Natural killer cell (primary cell): ENCODE results near the gene NSUN6. TPM values are rescaled to one million over a fixed set of nuclear protein-coding genes. Genes with fewer than 3 reads are reported as not detected.

ENCODE experiments used
- ATAC-seq, 3 donors: fragments of 150-1000 bp in 2 of 3; fragments of 200-7000 bp in 1 of 3; cut with Tn5 transposase; 1 replicate in 1 of 3; 2 replicates in 2 of 3; pipeline ENCODE4 v1.10.0; 2021; ENCODE audit warnings: mild to moderate bottlenecking in 2 of 3, moderate library complexity in 2 of 3
- DNase-seq, 2 donors: peaks; one replicate each; pipeline versions ENCODE4 v3.0.0 to v3.0.0-alpha.2; 2013 to 2021; ENCODE audit warnings: mixed read lengths in 1 of 2
- H3K27ac ChIP-seq: one replicate; pipeline ENCODE4 v1.5.1; 2013; ENCODE audit warnings: mild to moderate bottlenecking, low read length
- H3K27me3 ChIP-seq: one replicate; pipeline ENCODE4 v1.6.1; 2013; ENCODE audit warnings: low read length; ENCODE audit not compliant: control insufficient read depth, insufficient read depth
- H3K36me3 ChIP-seq: one replicate; pipeline ENCODE4 v1.6.1; 2013; ENCODE audit warnings: low read length; ENCODE audit not compliant: control insufficient read depth, insufficient read depth
- H3K4me1 ChIP-seq: one replicate; pipeline ENCODE4 v1.6.1; 2013; ENCODE audit warnings: low read length; ENCODE audit not compliant: control insufficient read depth, insufficient read depth
- H3K4me3 ChIP-seq: one replicate; pipeline ENCODE4 v1.5.1; 2013; ENCODE audit warnings: low read length
- H3K9me3 ChIP-seq: one replicate; pipeline ENCODE4 v1.6.1; 2013; ENCODE audit warnings: low read length; ENCODE audit not compliant: control insufficient read depth, insufficient read depth
- H3K27ac Mint-ChIP-seq, 2 donors: one replicate each; pipeline ENCODE4 v1.8.0; 2022; ENCODE audit warnings: mild to moderate bottlenecking in 2 of 2, mixed read lengths in 2 of 2, moderate library complexity in 1 of 2
- H3K27me3 Mint-ChIP-seq, 2 donors: one replicate each; pipeline ENCODE4 v1.8.0; 2022; ENCODE audit warnings: low read depth in 2 of 2, mixed read lengths in 2 of 2
- H3K36me3 Mint-ChIP-seq: one replicate; pipeline ENCODE4 v1.8.0; 2022; ENCODE audit warnings: mixed read lengths
- H3K4me1 Mint-ChIP-seq, 2 donors: one replicate each; pipeline ENCODE4 v1.8.0; 2022; ENCODE audit warnings: mixed read lengths in 2 of 2
- H3K4me3 Mint-ChIP-seq: one replicate; pipeline ENCODE4 v1.8.0; 2022; ENCODE audit warnings: mild to moderate bottlenecking, moderate library complexity, mixed read lengths
- H3K9me3 Mint-ChIP-seq, 2 donors: one replicate each; pipeline ENCODE4 v1.8.0; 2022; ENCODE audit warnings: mixed read lengths in 2 of 2
- WGBS: methylation state at CpG from one replicate; pipeline ENCODE4 v1.1.7; 2013; ENCODE audit warnings: missing lambda C conversion rate; ENCODE audit not compliant: insufficient coverage; 5-methylcytosine and 5-hydroxymethylcytosine counted together
- intact Hi-C: fragments of 100-400 bp; cut with micrococcal nuclease; formaldehyde crosslinking; loops from one replicate; pipeline ENCODE4 v1.14.2; 2022
- total RNA-seq, 4 donors: library from RNA; stranded (reverse); fragments of 120-200 nt in 1 of 4; gene quantifications; one replicate each; pipeline versions ENCODE4 v1.2.3 to v1.2.4, GENCODE V29; 2013 to 2022
- TF ChIP-seq, protein P1 (sequence below): fragments of 200-600 bp; IDR thresholded peaks from one replicate; pipeline ENCODE4 v1.8.0; 2022; ENCODE audit warnings: antibody characterized with exemption

NSUN6 gene
- total RNA-seq, 3 donors from 2014 or later (not counting 1 experiment from before 2014, with no cell fraction given) = 25.7 to 36.9 (median 26.4) TPM

DNA sequence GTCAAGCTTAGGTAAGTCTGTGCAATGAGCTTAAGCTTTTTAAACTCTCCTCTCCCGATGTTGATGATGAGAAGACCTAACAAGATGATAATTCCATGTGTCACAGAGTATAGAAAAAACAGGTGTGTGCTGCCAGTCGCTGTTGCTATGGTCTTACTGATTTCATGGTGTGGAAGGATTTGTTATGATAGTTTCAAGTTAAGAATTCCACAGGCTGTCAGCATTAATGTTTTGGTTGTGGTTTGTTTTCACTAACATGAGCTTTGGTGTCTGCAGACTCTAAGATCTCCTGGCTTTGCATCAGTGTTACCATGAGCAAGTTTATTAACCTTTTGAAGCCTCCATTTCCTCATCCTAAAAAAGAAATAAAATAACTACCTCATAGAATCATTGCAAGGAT is 123.7 kb downstream of the NSUN6 start:
- no peak overlapping the region for H3K27ac Mint-ChIP-seq
- H3K4me1 Mint-ChIP-seq = no peaks in the 10 kb centered on the region
- no peak overlapping the region for H3K4me3 Mint-ChIP-seq
- H3K27ac ChIP-seq = no peak overlapping the region
- H3K36me3 ChIP-seq = no peaks in the 10 kb centered on the region
- no peaks in the 10 kb centered on the region for H3K36me3 Mint-ChIP-seq
- no peaks in the 10 kb centered on the region for H3K4me1 ChIP-seq
- 100% methylated on average over 2 of the region's 2 CpGs for WGBS
- no peak overlapping the region for H3K4me3 ChIP-seq
- no peaks in the 10 kb centered on the region for H3K27me3 Mint-ChIP-seq
- TF ChIP-seq, protein P1, sequence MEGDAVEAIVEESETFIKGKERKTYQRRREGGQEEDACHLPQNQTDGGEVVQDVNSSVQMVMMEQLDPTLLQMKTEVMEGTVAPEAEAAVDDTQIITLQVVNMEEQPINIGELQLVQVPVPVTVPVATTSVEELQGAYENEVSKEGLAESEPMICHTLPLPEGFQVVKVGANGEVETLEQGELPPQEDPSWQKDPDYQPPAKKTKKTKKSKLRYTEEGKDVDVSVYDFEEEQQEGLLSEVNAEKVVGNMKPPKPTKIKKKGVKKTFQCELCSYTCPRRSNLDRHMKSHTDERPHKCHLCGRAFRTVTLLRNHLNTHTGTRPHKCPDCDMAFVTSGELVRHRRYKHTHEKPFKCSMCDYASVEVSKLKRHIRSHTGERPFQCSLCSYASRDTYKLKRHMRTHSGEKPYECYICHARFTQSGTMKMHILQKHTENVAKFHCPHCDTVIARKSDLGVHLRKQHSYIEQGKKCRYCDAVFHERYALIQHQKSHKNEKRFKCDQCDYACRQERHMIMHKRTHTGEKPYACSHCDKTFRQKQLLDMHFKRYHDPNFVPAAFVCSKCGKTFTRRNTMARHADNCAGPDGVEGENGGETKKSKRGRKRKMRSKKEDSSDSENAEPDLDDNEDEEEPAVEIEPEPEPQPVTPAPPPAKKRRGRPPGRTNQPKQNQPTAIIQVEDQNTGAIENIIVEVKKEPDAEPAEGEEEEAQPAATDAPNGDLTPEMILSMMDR = no peak
- no peak for DNase-seq
- no peaks in the 10 kb centered on the region for H3K27me3 ChIP-seq
- no peaks in the 10 kb centered on the region for H3K9me3 Mint-ChIP-seq
- intact Hi-C loops = no loop called here
- H3K9me3 ChIP-seq = no peaks in the 10 kb centered on the region
- ATAC-seq = no peak

DNA sequence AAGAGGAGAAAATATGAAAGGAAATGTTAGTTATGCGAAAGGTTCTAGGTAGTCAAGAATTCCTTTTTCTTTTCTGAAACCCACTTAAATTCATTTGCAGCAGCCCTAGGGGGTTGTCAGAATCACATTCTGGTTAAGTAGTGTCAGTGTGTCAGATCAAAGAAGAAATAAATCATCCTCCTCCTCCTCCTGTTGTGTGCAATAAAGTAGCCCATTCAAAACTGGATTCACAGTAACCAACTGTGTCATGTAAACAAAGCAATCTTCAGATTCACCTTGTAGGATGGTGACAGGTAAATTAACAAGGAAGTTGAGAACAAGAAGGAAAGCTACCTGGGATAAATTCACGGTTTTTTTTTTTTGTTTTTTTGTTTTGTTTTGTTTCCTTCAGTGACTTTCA is 127.5 kb downstream of the NSUN6 start:
- peaks cover 4 to 6% of the 10 kb centered on the region in 2 donors for H3K9me3 Mint-ChIP-seq
- WGBS = 100% methylated on average over 1 of the region's 2 CpGs
- H3K4me1 Mint-ChIP-seq = no peaks in the 10 kb centered on the region
- H3K36me3 Mint-ChIP-seq = no peaks in the 10 kb centered on the region
- ATAC-seq (no peak), DNase-seq (no peak)
- Histone ChIP-seq H3K27ac (no peak overlapping the region), H3K4me1 (no peaks in the 10 kb centered on the region), H3K4me3 (no peak overlapping the region), H3K9me3 (no peaks in the 10 kb centered on the region), H3K36me3 (no peaks in the 10 kb centered on the region), H3K27me3 (no peaks in the 10 kb centered on the region)
- intact Hi-C loops = no loop called here
- TF ChIP-seq, protein P1 = no peak
- H3K27ac Mint-ChIP-seq = no peak overlapping the region
- H3K27me3 Mint-ChIP-seq = peaks cover 0 to 8% of the 10 kb centered on the region in 2 donors
- no peak overlapping the region for H3K4me3 Mint-ChIP-seq

DNA sequence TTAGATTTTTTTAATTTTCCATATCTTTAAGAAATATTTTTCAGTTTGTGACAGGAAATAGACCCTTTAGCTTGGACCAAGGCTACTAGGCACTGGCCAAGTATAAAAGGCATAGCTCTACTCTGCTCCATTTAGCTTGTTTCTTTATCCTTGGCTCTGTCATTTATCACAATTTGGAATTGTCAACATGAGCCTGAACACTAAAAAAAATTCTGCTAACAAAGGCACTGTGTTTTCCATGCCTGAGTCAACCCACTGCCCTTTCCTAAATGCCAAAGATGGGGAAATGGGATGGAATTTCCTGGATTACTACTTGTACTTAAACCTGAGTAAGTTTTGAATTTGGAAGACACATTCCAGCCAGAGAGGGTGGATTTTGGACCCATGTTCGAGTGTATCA is 128.4 kb downstream of the NSUN6 start:
- Mint-ChIP-seq H3K36me3 (no peaks in the 10 kb centered on the region), H3K4me1 (no peaks in the 10 kb centered on the region), H3K27ac (no peak overlapping the region), H3K4me3 (no peak overlapping the region), H3K27me3 (peaks cover 0 to 8% of the 10 kb centered on the region in 2 donors), H3K9me3 (peaks cover 4 to 6% of the 10 kb centered on the region in 2 donors)
- Histone ChIP-seq H3K9me3 (no peaks in the 10 kb centered on the region), H3K27ac (no peak overlapping the region), H3K4me1 (no peaks in the 10 kb centered on the region), H3K4me3 (no peak overlapping the region), H3K36me3 (no peaks in the 10 kb centered on the region), H3K27me3 (no peaks in the 10 kb centered on the region)
- WGBS = 100% methylated on average over 1 of the region's 1 CpG
- intact Hi-C loops = no loop called here
- TF ChIP-seq, protein P1 = no peak
- DNase-seq (no peak), ATAC-seq (no peak)

DNA sequence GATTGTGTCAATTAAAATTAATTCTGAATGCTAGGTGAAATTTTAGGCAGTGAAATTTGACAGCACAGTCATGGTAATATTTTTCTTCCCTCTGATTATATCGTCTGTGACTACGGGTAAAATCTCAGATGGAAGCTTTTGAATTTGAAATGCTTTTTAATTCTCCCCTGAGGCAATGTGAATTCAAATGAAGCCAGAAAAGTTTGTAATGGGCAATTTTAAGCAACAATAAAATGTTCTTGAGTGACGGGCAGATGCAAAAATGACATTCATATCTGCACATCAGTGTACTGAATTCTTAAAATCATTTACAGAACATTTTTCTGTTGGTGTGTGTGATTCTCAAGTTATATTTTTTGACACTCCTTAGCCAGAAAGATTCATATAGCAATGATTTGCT is 134.5 kb downstream of the NSUN6 start:
- WGBS = 100% methylated on average over 1 of the region's 3 CpGs
- TF ChIP-seq, protein P1 = no peak
- Histone ChIP-seq H3K9me3 (no peaks in the 10 kb centered on the region), H3K36me3 (no peaks in the 10 kb centered on the region), H3K4me3 (no peak overlapping the region), H3K27ac (no peak overlapping the region), H3K4me1 (no peaks in the 10 kb centered on the region), H3K27me3 (no peaks in the 10 kb centered on the region)
- peaks cover 3 to 8% of the 10 kb centered on the region in 2 donors for H3K27me3 Mint-ChIP-seq
- ATAC-seq = no peak
- H3K9me3 Mint-ChIP-seq = peaks cover 7 to 14% of the 10 kb centered on the region in 2 donors
- no peak overlapping the region for H3K27ac Mint-ChIP-seq
- H3K4me1 Mint-ChIP-seq = no peaks in the 10 kb centered on the region
- intact Hi-C loops = no loop called here
- DNase-seq = no peak
- peaks cover 14% of the 10 kb centered on the region for H3K36me3 Mint-ChIP-seq
- no peak overlapping the region for H3K4me3 Mint-ChIP-seq
